H1 (cell line): ENCODE data around the gene SLFN12L. TPM values are rescaled to one million over a fixed set of nuclear protein-coding genes. Genes with fewer than 3 reads are reported as not detected.

Experiments used
- CTCF ChIP-seq, 3 experiments: IDR thresholded peaks; 1 replicate in 2 of 3; 2 replicates in 1 of 3; pipeline versions ENCODE4 v1.5.1 to v1.6.1; 2011; ENCODE audit warnings: low read length in 3 of 3, mild to moderate bottlenecking in 3 of 3, inconsistent platforms in 2 of 3, low read depth in 1 of 3, moderate library complexity in 1 of 3; ENCODE audit not compliant: insufficient read depth in 1 of 3; ENCODE audit errors: control extremely low read depth in 1 of 3
- KDM5A ChIP-seq: fragments of 200-600 bp; IDR thresholded peaks from 2 replicates; pipeline ENCODE4 v1.7.1; 2012; ENCODE audit warnings: mild to moderate bottlenecking, low read length, inconsistent platforms, mixed read lengths
- NRF1 ChIP-seq: IDR thresholded peaks from 2 replicates; pipeline ENCODE4 v1.6.1; 2011; ENCODE audit warnings: mild to moderate bottlenecking, low read depth, low read length, improper control_type of control experiment
- SIX5 ChIP-seq: IDR thresholded peaks from 2 replicates; pipeline ENCODE4 v1.6.1; 2011; ENCODE audit warnings: mild to moderate bottlenecking, low read depth, low read length
- polyA plus RNA-seq, 7 experiments: library from polyadenylated mRNA; depleted of rRNA in 3 of 7; stranded (reverse) in 5 of 7; unstranded in 2 of 7; fragments of >200 nt in 5 of 7; fragments of 200-250 nt in 2 of 7; gene quantifications; 1 replicate in 5 of 7; 2 replicates in 1 of 7; 4 replicates in 1 of 7; pipeline versions ENCODE4 v1.2.1 to v1.2.3, GENCODE V29; 2011 to 2013; ENCODE audit warnings: missing spikeins in 2 of 7, mixed read lengths in 2 of 7
- total RNA-seq: library from RNA; stranded (reverse); fragmentation: NEBNext Ultra II Directional; extraction: Animal tissue kit (Norgen Biotek cat#: 25700); gene quantifications from 2 replicates; pipeline ENCODE4 v1.2.1, GENCODE V29; 2021

The SLFN12L gene
- total and polyA plus RNA-seq, 2 of the 8 experiments (the other 6 are each of a cell fraction or from before 2014, with no cell fraction given): not detected

- TF ChIP-seq CTCF (IDR thresholded peaks at IDR 0.05; ENCODE audit: control extremely low read depth in 1 of 3, insufficient read depth in 1 of 3, low read depth in 1 of 3, low read length in 3 of 3) (no peak), NRF1 (no peak), KDM5A (no peak), SIX5 (no peak)
Observed at GRCh38 chr17:35476283-35476820, 61.1 kb downstream of the SLFN12L start (continued).
